B cell (primary cell): ENCODE data around the gene CDK4. TPM values are rescaled to one million over a fixed set of nuclear protein-coding genes. Genes with fewer than 3 reads are reported as not detected.

Experiments used
- ATAC-seq: fragments of 200-7000 bp; cut with Tn5 transposase; one replicate; pipeline ENCODE4 v1.10.0; 2021; ENCODE audit warnings: low read depth, mild to moderate bottlenecking, moderate number of reproducible peaks, moderate library complexity
- CTCF ChIA-PET: fragments of 350-600 bp; sonication (Branson Sonifier 250); formaldehyde crosslinking; loops from one replicate; lab custom pipeline; 2021; ENCODE audit warnings: antibody characterized with exemption, inconsistent platforms; lab: Charles Lee
- POLR2A ChIA-PET: fragments of 350-600 bp; sonication (Branson Sonifier 250); formaldehyde crosslinking; loops from one replicate; lab custom pipeline; 2021; ENCODE audit warnings: antibody characterized with exemption; lab: Charles Lee
- DNase-seq: peaks from one replicate; pipeline ENCODE4 v3.0.0; 2013
- H2AFZ ChIP-seq: 2 replicates; pipeline ENCODE4 v1.6.1; 2012; ENCODE audit warnings: mild to moderate bottlenecking, low read depth, low read length; ENCODE audit not compliant: insufficient read depth, poor library complexity, severe bottlenecking
- H3K27ac ChIP-seq, 2 donors: 1 replicate in 1 of 2; 2 replicates in 1 of 2; pipeline ENCODE4 v1.5.1; 2012 to 2013; ENCODE audit warnings: low read length in 2 of 2, mild to moderate bottlenecking in 2 of 2, moderate library complexity in 1 of 2
- H3K27me3 ChIP-seq, 4 experiments: fragments of 200-600 bp in 1 of 4; sonication (generic) in 1 of 4; replicated peaks in 1 of 4; 1 replicate in 2 of 4; 2 replicates in 2 of 4; pipeline versions ENCODE4 v1.6.1 to v1.7.0; 2013 to 2016; ENCODE audit warnings: low read length in 3 of 4, mild to moderate bottlenecking in 2 of 4, mixed read lengths in 1 of 4, moderate library complexity in 1 of 4; ENCODE audit not compliant: insufficient read depth in 4 of 4, control insufficient read depth in 3 of 4; ENCODE audit errors: control extremely low read depth in 1 of 4
- H3K36me3 ChIP-seq, 2 experiments: replicated peaks in 1 of 2; 1 replicate in 1 of 2; 2 replicates in 1 of 2; pipeline versions ENCODE4 v1.6.1 to v1.7.1; 2013; ENCODE audit warnings: low read length in 1 of 2; ENCODE audit not compliant: insufficient read depth in 2 of 2, control insufficient read depth in 1 of 2; ENCODE audit errors: control extremely low read depth in 1 of 2, extremely low read depth in 1 of 2
- H3K4me1 ChIP-seq, 2 donors: fragments of 200-600 bp in 1 of 2; sonication (generic) in 1 of 2; 1 replicate in 1 of 2; 2 replicates in 1 of 2; pipeline versions ENCODE4 v1.5.1 to v1.6.1; 2013 to 2017; ENCODE audit warnings: low read length in 2 of 2; ENCODE audit not compliant: control insufficient read depth in 2 of 2, insufficient read depth in 2 of 2
- H3K4me2 ChIP-seq: replicated peaks from 2 replicates; pipeline ENCODE3; 2012; ENCODE audit warnings: mild to moderate bottlenecking, low read depth, low read length; ENCODE audit not compliant: poor library complexity, severe bottlenecking
- H3K4me3 ChIP-seq, 5 experiments: fragments of 200-600 bp in 1 of 5; sonication (generic) in 1 of 5; 1 replicate in 3 of 5; 2 replicates in 2 of 5; pipeline versions ENCODE4 v1.5.1 to v1.7.0; 2011 to 2016; ENCODE audit warnings: low read length in 4 of 5, mild to moderate bottlenecking in 4 of 5, low read depth in 2 of 5, control low read depth in 1 of 5, moderate library complexity in 1 of 5; ENCODE audit not compliant: insufficient read depth in 1 of 5; ENCODE audit errors: control extremely low read depth in 1 of 5, extremely low read depth in 1 of 5
- H3K79me2 ChIP-seq: fragments of 200-600 bp; sonication (generic); one replicate; pipeline ENCODE4 v1.6.0; 2016; ENCODE audit warnings: low read length; ENCODE audit not compliant: control insufficient read depth, insufficient read depth
- H3K9ac ChIP-seq: fragments of 200-600 bp; sonication (generic); 2 replicates; pipeline ENCODE4 v1.6.1; 2017; ENCODE audit warnings: mild to moderate bottlenecking, low read length, moderate library complexity
- H3K9me3 ChIP-seq, 3 donors: one replicate each; pipeline versions ENCODE4 v1.6.1 to v1.7.1; 2013; ENCODE audit warnings: low read length in 2 of 3; ENCODE audit not compliant: control insufficient read depth in 2 of 3, insufficient read depth in 1 of 3; ENCODE audit errors: control extremely low read depth in 1 of 3
- H4K20me1 ChIP-seq: 2 replicates; pipeline ENCODE4 v1.6.0; 2012; ENCODE audit warnings: mild to moderate bottlenecking, low read length; ENCODE audit not compliant: insufficient read depth, control insufficient read depth, poor library complexity, severe bottlenecking
- H3K27ac Mint-ChIP-seq: one replicate; pipeline ENCODE4 v1.8.0; 2021; ENCODE audit warnings: mixed read lengths
- H3K27me3 Mint-ChIP-seq: one replicate; pipeline ENCODE4 v1.8.0; 2021; ENCODE audit warnings: mixed read lengths
- H3K4me1 Mint-ChIP-seq: one replicate; pipeline ENCODE4 v1.8.0; 2021; ENCODE audit warnings: mixed read lengths
- H3K4me3 Mint-ChIP-seq: one replicate; pipeline ENCODE4 v1.8.0; 2021; ENCODE audit warnings: mixed read lengths
- H3K9me3 Mint-ChIP-seq: one replicate; pipeline ENCODE4 v1.8.0; 2022; ENCODE audit warnings: mixed read lengths; ENCODE audit not compliant: insufficient read depth
- CTCF ChIP-seq: fragments of 200-600 bp; IDR thresholded peaks from one replicate; pipeline ENCODE4 v1.8.0; 2022; ENCODE audit warnings: antibody characterized with exemption, mild to moderate bottlenecking
- EZH2 ChIP-seq: IDR thresholded peaks from 2 replicates; pipeline ENCODE4 v1.6.1; 2012; ENCODE audit warnings: borderline replicate concordance, low read depth, mild to moderate bottlenecking, moderate library complexity, low read length; ENCODE audit not compliant: insufficient read depth, poor library complexity, severe bottlenecking
- WGBS: methylation state at CpG from one replicate; pipeline ENCODE4 v1.1.5; 2013; ENCODE audit warnings: missing lambda C conversion rate; ENCODE audit not compliant: insufficient coverage; 5-methylcytosine and 5-hydroxymethylcytosine counted together
- intact Hi-C: fragments of 100-400 bp; cut with micrococcal nuclease; formaldehyde crosslinking; loops from one replicate; pipeline ENCODE4 v1.10.0; 2022
- polyA plus RNA-seq: library from polyadenylated mRNA; depleted of rRNA; stranded (reverse); fragments of >200 nt; gene quantifications from 2 replicates; pipeline ENCODE4 v1.2.3, GENCODE V29; 2012
- total RNA-seq, 2 donors: library from RNA; stranded (reverse); fragments of 120-200 nt in 1 of 2; gene quantifications; 1 replicate in 1 of 2; 2 replicates in 1 of 2; pipeline versions ENCODE4 v1.2.3 to v1.2.4, GENCODE V29; 2013 to 2022

The CDK4 gene
- total and polyA plus RNA-seq, 2 donors (not counting 1 experiment from before 2014, with no cell fraction given) = 34.8 to 44.6 TPM

- Histone ChIP-seq H3K4me3 (no peak overlapping the region), H3K27me3 (no peaks in the 10 kb centered on the region), H3K79me2 (peaks cover 15% of the 10 kb centered on the region), H3K4me1 (peaks cover 13 to 19% of the 10 kb centered on the region in 2 donors), H3K4me2 (no peak overlapping the region), H3K27ac (no peak overlapping the region), H3K36me3 (peaks cover 3 to 43% of the 10 kb centered on the region in 2 experiments), H3K9ac (no peak overlapping the region), H2AFZ (no peak overlapping the region), H4K20me1 (peaks cover 38% of the 10 kb centered on the region), H3K9me3 (no peaks in the 10 kb centered on the region)
- ATAC-seq (no peak), DNase-seq (no peak)
- Mint-ChIP-seq H3K27me3 (no peaks in the 10 kb centered on the region), H3K4me1 (peaks cover 12% of the 10 kb centered on the region), H3K4me3 (no peak overlapping the region), H3K27ac (no peak overlapping the region), H3K9me3 (no peaks in the 10 kb centered on the region)
- POLR2A ChIA-PET = no interaction called here
- CTCF ChIA-PET = interaction anchor here (0.7 kb wide), 1 partner anchor 22 kb away, joined by 4 read pairs; no protein-coding TSS in a partner anchor
- intact Hi-C loops = no loop called here
- TF ChIP-seq EZH2 = no peak
- 100% methylated on average over 2 of the region's 5 CpGs for WGBS
These were observed 38.9 kb downstream of the CDK4 start for GRCh38 chr12:57713209-57713608.

- H3K4me2 ChIP-seq = no peak overlapping the region
- Mint-ChIP-seq H3K27me3 (no peaks in the 10 kb centered on the region), H3K4me1 (peaks cover 12% of the 10 kb centered on the region), H3K27ac (no peak overlapping the region), H3K9me3 (no peaks in the 10 kb centered on the region), H3K4me3 (no peak overlapping the region)
- H3K9ac ChIP-seq = no peak overlapping the region
- no peak for TF ChIP-seq EZH2
- TF ChIP-seq CTCF = no peak
- H3K27ac ChIP-seq = no peak overlapping the region
- DNase-seq = no peak
- no peak overlapping the region for H2AFZ ChIP-seq
- POLR2A ChIA-PET = no interaction called here
- peaks cover 13 to 19% of the 10 kb centered on the region in 2 donors for H3K4me1 ChIP-seq
- peaks cover 33% of the 10 kb centered on the region for H4K20me1 ChIP-seq
- CTCF ChIA-PET = no interaction called here
- H3K79me2 ChIP-seq = peaks cover 15% of the 10 kb centered on the region
- no peak overlapping the region for H3K4me3 ChIP-seq
- no peaks in the 10 kb centered on the region for H3K9me3 ChIP-seq
- intact Hi-C loops = no loop called here
- 100% methylated on average over 1 of the region's 3 CpGs for WGBS
- no peaks in the 10 kb centered on the region for H3K27me3 ChIP-seq
- ATAC-seq = no peak
- peaks cover 3 to 38% of the 10 kb centered on the region in 2 experiments for H3K36me3 ChIP-seq
These were observed 39.4 kb downstream of the CDK4 start for GRCh38 chr12:57712701-57713100.
